LNCAP (cell line): ENCODE results near the gene KRT37.

ENCODE experiments used
- TF ChIP-seq, protein P1 (sequence below): fragments of 450-650 bp; IDR thresholded peaks from 2 replicates; pipeline ENCODE4 v1.5.1; 2017; ENCODE audit warnings: mild to moderate bottlenecking

KRT37 gene

DNA sequence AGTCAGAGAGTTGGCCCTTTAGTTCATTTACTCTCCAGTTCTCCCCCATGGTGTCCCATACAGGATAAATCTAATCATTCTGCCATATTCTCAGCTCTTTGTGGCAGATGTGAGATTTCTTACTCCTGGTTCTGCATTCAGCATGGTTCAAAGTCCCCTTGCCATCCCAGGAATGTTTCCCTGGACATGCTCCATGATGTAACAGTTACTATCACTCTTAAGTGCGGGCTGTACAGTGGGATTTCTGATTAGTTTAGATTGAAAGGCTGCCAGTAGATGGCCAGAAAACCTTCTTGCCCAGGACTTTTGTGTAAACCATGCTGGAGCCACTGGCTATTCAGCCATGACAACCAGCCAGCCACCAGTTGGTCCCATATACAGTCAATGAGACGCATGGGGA, 10.4 kb downstream of the KRT37 start:
- TF ChIP-seq, protein P1, sequence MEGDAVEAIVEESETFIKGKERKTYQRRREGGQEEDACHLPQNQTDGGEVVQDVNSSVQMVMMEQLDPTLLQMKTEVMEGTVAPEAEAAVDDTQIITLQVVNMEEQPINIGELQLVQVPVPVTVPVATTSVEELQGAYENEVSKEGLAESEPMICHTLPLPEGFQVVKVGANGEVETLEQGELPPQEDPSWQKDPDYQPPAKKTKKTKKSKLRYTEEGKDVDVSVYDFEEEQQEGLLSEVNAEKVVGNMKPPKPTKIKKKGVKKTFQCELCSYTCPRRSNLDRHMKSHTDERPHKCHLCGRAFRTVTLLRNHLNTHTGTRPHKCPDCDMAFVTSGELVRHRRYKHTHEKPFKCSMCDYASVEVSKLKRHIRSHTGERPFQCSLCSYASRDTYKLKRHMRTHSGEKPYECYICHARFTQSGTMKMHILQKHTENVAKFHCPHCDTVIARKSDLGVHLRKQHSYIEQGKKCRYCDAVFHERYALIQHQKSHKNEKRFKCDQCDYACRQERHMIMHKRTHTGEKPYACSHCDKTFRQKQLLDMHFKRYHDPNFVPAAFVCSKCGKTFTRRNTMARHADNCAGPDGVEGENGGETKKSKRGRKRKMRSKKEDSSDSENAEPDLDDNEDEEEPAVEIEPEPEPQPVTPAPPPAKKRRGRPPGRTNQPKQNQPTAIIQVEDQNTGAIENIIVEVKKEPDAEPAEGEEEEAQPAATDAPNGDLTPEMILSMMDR, result no peak

DNA sequence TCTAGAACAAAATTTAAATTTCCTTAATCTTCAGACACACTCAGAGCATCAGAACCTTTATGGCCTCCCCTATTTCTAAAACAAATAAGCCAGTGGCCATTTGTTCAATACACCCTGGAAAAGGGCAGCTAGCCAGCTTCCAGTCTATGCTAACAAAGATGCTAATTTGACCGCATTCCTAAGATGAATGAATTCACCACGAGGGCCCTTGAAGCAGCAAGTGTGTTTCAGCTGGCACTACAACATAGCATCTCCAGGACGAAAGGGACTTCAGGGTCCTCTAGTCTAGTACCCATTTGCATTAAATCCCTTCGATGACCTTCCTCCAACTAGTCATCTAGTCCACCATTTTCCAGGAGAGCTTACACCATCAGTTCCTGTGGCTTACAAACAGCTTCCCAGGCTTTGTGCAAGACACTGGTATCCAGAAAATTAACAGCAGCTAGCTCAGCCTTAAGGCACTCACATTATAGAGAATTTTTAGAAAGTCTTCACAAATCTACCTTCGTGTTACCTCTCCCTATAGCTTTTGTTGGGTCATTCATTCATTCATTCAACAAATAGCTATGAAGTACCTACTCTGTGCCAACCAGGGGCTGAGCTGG, 10.9 kb downstream of the KRT37 start:
- TF ChIP-seq, protein P1, result no peak

DNA sequence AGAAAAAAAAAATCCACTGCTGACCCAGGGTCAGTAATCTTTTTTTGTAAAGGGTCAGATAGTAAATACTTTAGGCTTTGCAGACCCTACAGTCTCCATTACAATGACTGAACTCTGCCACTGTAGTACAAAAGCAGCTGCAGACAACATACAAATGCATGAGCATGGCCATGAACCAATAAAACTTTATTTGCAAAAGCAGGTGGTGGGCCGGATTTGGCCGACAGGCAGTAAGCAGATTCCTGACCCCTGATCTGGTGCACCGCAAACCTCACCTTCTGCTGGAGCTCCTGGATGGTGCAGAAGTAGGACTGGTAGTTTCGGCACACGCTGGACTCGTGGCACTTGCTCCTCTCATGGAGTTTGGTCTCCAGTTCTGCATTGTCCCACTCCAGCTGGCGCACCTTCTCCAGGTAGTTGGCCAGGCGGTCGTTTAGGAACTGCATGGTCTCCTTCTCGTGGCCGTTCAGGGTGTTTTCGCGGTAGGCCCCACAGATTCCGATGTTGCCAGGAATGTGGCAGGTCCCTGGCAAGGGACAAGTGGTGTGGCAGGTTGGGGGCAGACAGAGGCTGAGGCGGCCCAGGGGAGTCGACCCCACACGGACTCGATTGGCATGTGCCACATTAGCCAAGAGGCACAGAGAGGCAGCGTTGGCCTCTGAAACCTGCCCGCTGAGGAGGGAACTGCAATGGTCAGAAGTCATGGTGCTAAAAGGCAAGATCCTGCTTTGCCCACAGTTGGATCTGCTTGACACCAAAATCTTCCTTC, 13.1 kb downstream of the KRT37 start:
- TF ChIP-seq, protein P1, result no peak

DNA sequence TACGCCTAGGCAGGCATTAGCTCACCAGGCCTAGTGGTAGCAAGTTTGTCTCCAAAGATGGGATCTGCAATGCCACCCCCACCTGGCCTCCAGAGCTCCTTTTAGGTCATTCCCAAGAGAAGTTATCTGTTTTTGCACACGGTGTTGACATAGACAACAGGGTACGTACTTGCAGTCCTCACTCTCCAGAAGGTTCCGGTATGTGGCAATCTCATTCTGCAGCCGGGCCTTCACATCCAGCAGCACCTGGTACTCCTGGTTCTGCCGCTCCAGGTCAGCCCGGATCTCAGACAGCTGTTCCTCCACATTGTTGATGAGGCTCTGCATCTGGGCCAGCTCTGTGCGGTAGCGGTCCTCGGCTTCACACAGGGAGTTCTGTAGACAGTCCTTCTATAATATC, 17.2 kb downstream of the KRT37 start:
- TF ChIP-seq, protein P1, result no peak

DNA sequence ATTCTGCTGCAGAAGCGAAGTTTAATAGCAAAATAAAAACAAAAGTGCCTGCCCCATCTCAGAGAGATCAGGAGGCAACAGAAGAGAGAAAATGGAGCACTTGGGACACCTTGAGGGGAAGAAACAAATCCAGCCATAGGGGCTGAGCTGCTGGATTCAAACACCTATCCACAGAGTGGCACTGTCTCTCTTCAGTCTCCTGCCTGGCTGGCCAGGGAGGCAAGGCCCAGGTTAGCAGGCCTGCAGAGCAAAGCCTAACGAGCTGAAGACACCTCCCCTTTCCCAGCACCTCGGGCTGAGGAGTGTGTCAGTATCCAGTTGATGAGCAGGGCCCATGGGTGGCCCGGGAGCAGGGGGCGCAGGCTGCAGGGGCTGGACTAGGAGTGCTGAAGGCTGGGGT, 18.2 kb downstream of the KRT37 start:
- TF ChIP-seq, protein P1, result no peak

DNA sequence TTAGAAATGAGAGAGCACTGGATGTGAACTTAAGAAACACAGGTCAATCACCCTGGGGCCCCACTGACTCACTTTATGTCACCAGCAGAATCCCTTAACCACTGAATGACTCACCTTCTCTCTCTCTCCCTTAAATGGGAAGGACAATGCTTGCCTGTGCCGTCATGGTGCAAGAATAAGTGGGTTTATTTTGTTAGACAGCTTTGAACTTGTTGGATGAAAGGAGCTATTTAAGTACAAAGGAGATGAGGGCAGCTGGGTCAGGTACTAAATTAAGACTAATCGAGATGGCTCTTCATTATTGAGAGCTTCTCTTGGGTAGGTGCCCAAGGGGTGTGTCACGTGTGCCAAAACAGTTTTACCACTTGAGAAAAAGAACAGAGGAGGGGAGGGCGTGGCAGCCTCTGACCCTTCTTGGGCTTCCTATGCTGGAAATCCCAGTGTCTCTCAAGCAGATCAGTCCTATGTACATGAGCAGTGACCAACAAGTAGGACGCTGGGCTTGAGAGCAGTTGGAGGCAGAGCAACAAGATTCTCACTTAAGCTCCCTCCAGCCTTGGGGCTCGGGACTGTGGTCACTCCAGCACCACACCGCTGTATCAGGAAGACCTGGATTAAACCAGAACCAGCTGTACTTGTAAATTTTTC, 20.2 kb downstream of the KRT37 start:
- TF ChIP-seq, protein P1, result no peak

DNA sequence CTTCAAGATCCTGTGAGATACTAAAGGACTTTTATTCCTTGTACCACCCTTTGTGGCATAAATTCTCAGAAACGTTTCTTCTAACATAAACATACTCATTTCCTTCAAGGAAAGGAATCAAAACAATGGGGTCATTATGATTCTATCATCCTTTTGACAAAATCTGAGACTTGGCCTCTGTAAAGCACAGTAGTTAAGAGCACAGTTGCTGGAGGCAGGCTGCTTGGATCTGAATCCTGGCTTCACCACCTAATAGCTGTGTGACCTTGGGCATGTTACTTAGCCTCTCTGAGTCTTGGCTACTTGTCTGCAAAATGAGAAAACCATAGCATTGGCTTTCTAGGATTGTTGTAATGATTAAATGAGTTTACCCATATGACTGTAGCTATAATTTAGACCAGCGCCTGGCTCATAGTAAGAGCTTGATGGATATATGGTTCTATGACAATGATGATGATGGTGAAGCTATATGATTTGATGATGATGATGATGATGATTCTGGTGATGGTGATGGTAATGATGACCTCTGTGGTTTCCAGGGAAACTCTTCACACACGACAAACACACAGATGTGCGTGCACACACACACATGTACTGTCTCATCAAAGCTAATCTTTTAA, 20.9 kb downstream of the KRT37 start:
- TF ChIP-seq, protein P1, result no peak
